IMR-90 (cell line): Measurements from ENCODE around the gene EIF2B5. TPM values are rescaled to one million over a fixed set of nuclear protein-coding genes. Genes with fewer than 3 reads are reported as not detected.
A peak's percentile ranks its signal among the peaks of the same experiment; 100 is the strongest.

Experiments
- ATAC-seq: fragments of 200-7000 bp; cut with Tn5 transposase; 2 replicates; pipeline ENCODE4 v1.9.1; 2020; ENCODE audit warnings: low read depth, mild to moderate bottlenecking, moderate library complexity
- BruUV-seq: library from RNA; stranded (reverse); fragments of 400-500 nt; replicated peaks from 2 replicates; lab custom pipeline; 2021; lab: Mats Ljungman, UMichigan
- CTCF ChIA-PET: fragments of 300-600 bp; formaldehyde crosslinking; extraction: SDS; loops from one replicate; lab custom pipeline; 2021; ENCODE audit warnings: antibody characterized with exemption; lab: Yijun Ruan, JAX
- POLR2A ChIA-PET: fragments of 300-600 bp; sonication (Branson Sonifier 250); formaldehyde crosslinking; loops from one replicate; lab custom pipeline; 2022; ENCODE audit warnings: antibody characterized with exemption; ENCODE audit not compliant: unreplicated experiment; lab: Charles Lee
- DNase-seq: peaks from one replicate; pipeline ENCODE4 v3.0.0; 2013
- H2AFZ ChIP-seq: replicated peaks from 2 replicates; pipeline ENCODE3; 2013; ENCODE audit warnings: low read length, mild to moderate bottlenecking; ENCODE audit not compliant: poor library complexity
- H2AK5ac ChIP-seq: 2 replicates; pipeline ENCODE4 v1.6.1; 2013; ENCODE audit warnings: low read depth, low read length, inconsistent platforms
- H2AK9ac ChIP-seq: replicated peaks from 2 replicates; pipeline ENCODE3; 2013; ENCODE audit warnings: mild to moderate bottlenecking, low read depth, low read length, moderate library complexity; ENCODE audit not compliant: poor library complexity
- H2BK120ac ChIP-seq: 2 replicates; pipeline ENCODE4 v1.6.1; 2013; ENCODE audit warnings: low read depth, low read length, inconsistent platforms
- H2BK15ac ChIP-seq: 3 replicates; pipeline ENCODE4 v1.6.1; 2013; ENCODE audit warnings: low read depth, low read length, inconsistent platforms
- H2BK20ac ChIP-seq: 2 replicates; pipeline ENCODE4 v1.6.1; 2013; ENCODE audit warnings: low read depth, mild to moderate bottlenecking, inconsistent platforms, low read length, moderate library complexity
- H2BK5ac ChIP-seq: 2 replicates; pipeline ENCODE4 v1.6.1; 2013; ENCODE audit warnings: mild to moderate bottlenecking, low read depth, low read length, inconsistent platforms; ENCODE audit not compliant: poor library complexity, severe bottlenecking
- H3K14ac ChIP-seq: replicated peaks from 2 replicates; pipeline ENCODE4 v1.6.1; 2013; ENCODE audit warnings: low read depth, low read length, inconsistent platforms
- H3K18ac ChIP-seq: 2 replicates; pipeline ENCODE4 v1.6.1; 2013; ENCODE audit warnings: low read depth, low read length, control low read depth
- H3K23ac ChIP-seq: 2 replicates; pipeline ENCODE4 v1.6.1; 2013; ENCODE audit warnings: low read depth, low read length, inconsistent platforms
- H3K27ac ChIP-seq: 2 replicates; pipeline ENCODE4 v1.5.1; 2013; ENCODE audit warnings: mild to moderate bottlenecking, control low read depth, low read length; ENCODE audit not compliant: insufficient read depth
- H3K27me3 ChIP-seq: 2 replicates; pipeline ENCODE4 v1.6.1; 2013; ENCODE audit warnings: low read length; ENCODE audit not compliant: control insufficient read depth, insufficient read depth
- H3K36me3 ChIP-seq: 2 replicates; pipeline ENCODE4 v1.6.1; 2013; ENCODE audit warnings: low read length, mixed read lengths; ENCODE audit not compliant: control insufficient read depth, insufficient read depth
- H3K4ac ChIP-seq: 2 replicates; pipeline ENCODE4 v1.6.1; 2013; ENCODE audit warnings: low read depth, low read length, inconsistent platforms
- H3K4me1 ChIP-seq: 2 replicates; pipeline ENCODE4 v1.6.1; 2013; ENCODE audit warnings: low read length, mixed read lengths; ENCODE audit not compliant: control insufficient read depth, insufficient read depth
- H3K4me2 ChIP-seq: 2 replicates; pipeline ENCODE4 v1.6.1; 2013; ENCODE audit warnings: low read depth, mild to moderate bottlenecking, control low read depth, low read length, moderate library complexity
- H3K4me3 ChIP-seq: 2 replicates; pipeline ENCODE4 v1.5.1; 2013; ENCODE audit warnings: low read depth, mild to moderate bottlenecking, control low read depth, low read length, moderate library complexity; ENCODE audit not compliant: insufficient read depth
- H3K56ac ChIP-seq: 2 replicates; pipeline ENCODE4 v1.6.1; 2013; ENCODE audit warnings: low read length, inconsistent platforms; ENCODE audit not compliant: insufficient read depth; ENCODE audit errors: extremely low read depth
- H3K79me1 ChIP-seq, 2 experiments: 2 replicates each; pipeline ENCODE4 v1.6.1; 2013; ENCODE audit warnings: low read length in 2 of 2, inconsistent platforms in 1 of 2, low read depth in 1 of 2
- H3K9ac ChIP-seq: 2 replicates; pipeline ENCODE4 v1.6.1; 2013; ENCODE audit warnings: low read depth, low read length, control low read depth
- H3K9me1 ChIP-seq: 2 replicates; pipeline ENCODE4 v1.6.1; 2013; ENCODE audit warnings: low read length, inconsistent platforms; ENCODE audit not compliant: insufficient read depth
- H3K9me3 ChIP-seq: 2 replicates; pipeline ENCODE4 v1.6.1; 2013; ENCODE audit warnings: low read length; ENCODE audit not compliant: control insufficient read depth, insufficient read depth
- H4K20me1 ChIP-seq: 2 replicates; pipeline ENCODE4 v1.6.1; 2013; ENCODE audit warnings: low read length, inconsistent platforms; ENCODE audit not compliant: insufficient read depth
- H4K5ac ChIP-seq: 2 replicates; pipeline ENCODE4 v1.6.1; 2013; ENCODE audit warnings: mild to moderate bottlenecking, low read depth, low read length, control low read depth
- H4K8ac ChIP-seq, 2 experiments: 2 replicates each; pipeline ENCODE4 v1.6.1; 2013; ENCODE audit warnings: low read depth in 2 of 2, low read length in 2 of 2, control low read depth in 1 of 2, inconsistent platforms in 1 of 2
- H4K91ac ChIP-seq: 2 replicates; pipeline ENCODE4 v1.6.1; 2013; ENCODE audit warnings: low read depth, low read length, inconsistent platforms; ENCODE audit not compliant: insufficient read depth
- ELK1 ChIP-seq: fragments of 150-350 bp; IDR thresholded peaks from 2 replicates; pipeline ENCODE4 v1.6.1; 2016; ENCODE audit warnings: low read depth, mild to moderate bottlenecking, low read length, moderate library complexity, borderline replicate concordance
- MXI1 ChIP-seq: IDR thresholded peaks from 2 replicates; pipeline ENCODE4 v1.6.1; 2012; ENCODE audit warnings: low read depth, mild to moderate bottlenecking, low read length, moderate library complexity, borderline replicate concordance
- POLR2A ChIP-seq: IDR thresholded peaks from 2 replicates; pipeline ENCODE4 v1.6.1; 2012; ENCODE audit warnings: mild to moderate bottlenecking, low read depth, low read length
- RFX5 ChIP-seq: IDR thresholded peaks from 2 replicates; pipeline ENCODE4 v1.8.0; 2012; ENCODE audit warnings: low read depth, mild to moderate bottlenecking, low read length, moderate library complexity
- whole genome bisulfite sequencing, 2 experiments: methylation state at CpG; one replicate each; pipeline versions ENCODE4 v1.1.5 to v1.1.7; 2013; ENCODE audit warnings: missing lambda C conversion rate in 2 of 2; ENCODE audit not compliant: insufficient read length in 1 of 2; ENCODE audit errors: extremely low coverage in 2 of 2; 5-methylcytosine and 5-hydroxymethylcytosine counted together
- dilution Hi-C: fragments of 300-500 bp; cut with HindIII; formaldehyde crosslinking; loops from one replicate; pipeline ENCODE4 v1.14.3; 2018; ENCODE audit warnings: low sequenced_read_pairs; ENCODE audit not compliant: unreplicated experiment
- in situ Hi-C: fragments of 300-500 bp; cut with MboI; formaldehyde crosslinking; loops from 3 replicates; pipeline ENCODE4 v1.14.3; 2019; ENCODE audit warnings: low sequenced_read_pairs, inconsistent platforms, mixed read lengths
- intact Hi-C: fragments of 100-400 bp; cut with micrococcal nuclease; formaldehyde crosslinking; loops from 2 replicates; pipeline ENCODE4 v1.10.0; 2022
- polyA plus RNA-seq, 3 experiments: library from polyadenylated mRNA; depleted of rRNA; stranded (reverse); fragments of >200 nt; gene quantifications; 2 replicates each; pipeline ENCODE4 v1.2.3, GENCODE V29; 2012; ENCODE audit warnings: low replicate concordance in 1 of 3
- total RNA-seq: library from RNA; depleted of rRNA; stranded (reverse); fragments of >200 nt; gene quantifications from 2 replicates; pipeline ENCODE4 v1.2.3, GENCODE V29; 2012

The EIF2B5 gene
- total and polyA plus RNA-seq, 2 of the 4 experiments (the other 2 are of a cell fraction) = 31.7 to 37.6 TPM

GRCh38 chr3:184183679-184184078, 48.5 kb downstream of the EIF2B5 start:
- H2BK20ac ChIP-seq = no peak overlapping the region
- peaks cover 65% of the 10 kb centered on the region for H3K36me3 ChIP-seq
- H4K20me1 ChIP-seq = peaks cover 42% of the 10 kb centered on the region
- DNase-seq = no peak
- H3K18ac ChIP-seq = no peak overlapping the region
- peaks cover 13% of the 10 kb centered on the region; the same call in 1 of the 2 replicates for H3K9me1 ChIP-seq
- H3K79me1 ChIP-seq = peaks cover 41 to 67% of the 10 kb centered on the region in 2 experiments
- H2BK5ac ChIP-seq = no peak overlapping the region
- no peaks in the 10 kb centered on the region for H3K27me3 ChIP-seq
- no CpG with 5 or more reads among the region's 5 CpGs for WGBS, 2 experiments
- H3K4me2 ChIP-seq = no peak overlapping the region
- no peak overlapping the region for H2BK120ac ChIP-seq
- H3K9ac ChIP-seq = no peak overlapping the region
- H3K14ac ChIP-seq = no peak overlapping the region
- H3K56ac ChIP-seq = no peak overlapping the region
- no peak overlapping the region for H4K8ac ChIP-seq
- ChIA-PET POLR2A (interaction anchor here (0.6 kb wide), 1 partner anchor 37 kb away, joined by 3 read pairs; no protein-coding TSS in a partner anchor), CTCF (interaction anchor here (0.6 kb wide), 1 partner anchor 34 kb away, joined by 5 read pairs; no protein-coding TSS in a partner anchor)
- H2AK9ac ChIP-seq = no peak overlapping the region
- no peak for ATAC-seq
- TF ChIP-seq ELK1 (no peak), RFX5 (no peak), MXI1 (no peak), POLR2A (no peak)
- H3K4ac ChIP-seq = no peak overlapping the region
- H4K91ac ChIP-seq = no peak overlapping the region
- H4K5ac ChIP-seq = no peak overlapping the region
- H2AK5ac ChIP-seq = no peak overlapping the region
- H2BK15ac ChIP-seq = no peak overlapping the region
- H3K4me1 ChIP-seq = peaks cover 3% of the 10 kb centered on the region; the same call in 1 of the 2 replicates
- intact Hi-C loops (no loop called here), in situ Hi-C loops (no loop called here), dilution Hi-C loops (no loop called here)
- no peak overlapping the region for H3K27ac ChIP-seq
- no peak overlapping the region for H3K23ac ChIP-seq
- H3K9me3 ChIP-seq = no peaks in the 10 kb centered on the region
- BruUV-seq = TSS peak; percentile 76
- no peak overlapping the region for H2AFZ ChIP-seq
- H3K4me3 ChIP-seq = no peak overlapping the region
